MM.1S (cell line): ENCODE data around the gene PTPN13.

Source experiments
- DNase-seq: peaks from one replicate; pipeline ENCODE4 v3.0.0-alpha.2; 2015
- H2AFZ ChIP-seq: fragments of 300-600 bp; sonication (generic); 2 replicates; pipeline ENCODE4 v1.6.0; 2016; ENCODE audit warnings: antibody characterized with exemption, low read length
- H3F3A ChIP-seq: fragments of 300-600 bp; sonication (generic); 2 replicates; pipeline ENCODE4 v1.6.1; 2016; ENCODE audit warnings: mild to moderate bottlenecking, antibody characterized with exemption, low read length, moderate library complexity, mixed read lengths; ENCODE audit not compliant: insufficient read depth
- H3K27ac ChIP-seq: fragments of 300-600 bp; sonication (generic); 2 replicates; pipeline ENCODE4 v1.5.1; 2016; ENCODE audit warnings: mild to moderate bottlenecking, low read length
- H3K27me3 ChIP-seq: fragments of 300-600 bp; sonication (generic); replicated peaks from 2 replicates; pipeline ENCODE4 v1.6.0; 2016; ENCODE audit warnings: low read length; ENCODE audit not compliant: insufficient read depth
- H3K36me3 ChIP-seq: fragments of 300-600 bp; sonication (generic); replicated peaks from 2 replicates; pipeline ENCODE4 v1.6.1; 2016; ENCODE audit warnings: mild to moderate bottlenecking, low read length, mixed read lengths; ENCODE audit not compliant: insufficient read depth
- H3K4me1 ChIP-seq: fragments of 300-600 bp; sonication (generic); 2 replicates; pipeline ENCODE4 v1.6.1; 2016; ENCODE audit warnings: low read length, mixed read lengths
- H3K4me2 ChIP-seq: fragments of 300-600 bp; sonication (generic); 2 replicates; pipeline ENCODE4 v1.6.0; 2016; ENCODE audit warnings: low read depth, low read length
- H3K4me3 ChIP-seq: fragments of 300-600 bp; sonication (generic); 2 replicates; pipeline ENCODE4 v1.5.1; 2016; ENCODE audit warnings: low read length, mixed read lengths
- H3K79me2 ChIP-seq: fragments of 300-600 bp; sonication (generic); 2 replicates; pipeline ENCODE4 v1.6.1; 2016; ENCODE audit warnings: mixed run types, low read length, mixed read lengths
- H3K9ac ChIP-seq: fragments of 300-600 bp; sonication (generic); 2 replicates; pipeline ENCODE4 v1.6.1; 2016; ENCODE audit warnings: low read length, mixed read lengths
- H3K9me2 ChIP-seq: fragments of 300-600 bp; sonication (generic); replicated peaks from 2 replicates; pipeline ENCODE4 v1.6.1; 2016; ENCODE audit warnings: mild to moderate bottlenecking, low read length, mixed read lengths; ENCODE audit not compliant: insufficient read depth
- H3K9me3 ChIP-seq: fragments of 300-600 bp; sonication (generic); replicated peaks from 2 replicates; pipeline ENCODE4 v1.6.1; 2016; ENCODE audit warnings: mild to moderate bottlenecking, low read length, mixed read lengths; ENCODE audit not compliant: insufficient read depth
- H4K20me1 ChIP-seq: fragments of 300-600 bp; sonication (generic); 2 replicates; pipeline ENCODE4 v1.6.1; 2016; ENCODE audit warnings: mild to moderate bottlenecking, low read length, moderate library complexity, mixed read lengths; ENCODE audit not compliant: insufficient read depth
- EZH2 ChIP-seq: fragments of 300-600 bp; sonication (generic); optimal IDR thresholded peaks from 2 replicates; pipeline ENCODE3; 2017; ENCODE audit warnings: low read depth, mild to moderate bottlenecking, antibody characterized with exemption, low read length, mixed read lengths
- EZH2phosphoT487 ChIP-seq: fragments of 300-600 bp; sonication (generic); IDR thresholded peaks from 2 replicates; pipeline ENCODE4 v1.6.1; 2018; ENCODE audit warnings: antibody characterized with exemption, low read length
- TF ChIP-seq, protein P1 (sequence below): fragments of 300-600 bp; sonication (generic); IDR thresholded peaks from 2 replicates; pipeline ENCODE4 v1.5.1; 2016; ENCODE audit warnings: antibody characterized with exemption, low read length, mixed read lengths

The PTPN13 gene

DNA sequence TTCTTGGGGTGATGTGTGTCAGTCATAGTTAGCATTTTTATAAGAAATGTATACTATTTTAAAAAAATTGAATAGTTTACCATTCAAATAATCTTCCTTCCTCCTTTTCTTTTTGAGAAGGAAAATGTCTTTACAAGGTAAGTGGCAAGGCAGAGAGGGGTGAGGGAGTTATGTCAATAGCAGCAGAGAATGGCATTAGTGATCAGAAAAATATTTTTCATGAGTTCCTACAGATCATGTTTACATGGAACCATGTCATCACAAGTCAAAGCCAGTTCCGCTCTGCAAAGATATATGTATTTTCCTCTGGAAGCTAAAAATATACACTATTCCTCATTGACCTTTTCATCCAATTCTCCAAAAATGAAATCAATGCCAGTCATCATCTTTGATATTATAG lies 67.3 kb downstream of the PTPN13 start:
- no peak for DNase-seq
- no peak for TF ChIP-seq EZH2phosphoT487
- Histone ChIP-seq H3K4me3 (no peak overlapping the region), H3F3A (no peaks in the 10 kb centered on the region), H3K27me3 (no peaks in the 10 kb centered on the region), H3K4me2 (no peak overlapping the region), H4K20me1 (no peaks in the 10 kb centered on the region), H3K9ac (no peak overlapping the region), H3K9me3 (no peaks in the 10 kb centered on the region), H2AFZ (no peak overlapping the region), H3K36me3 (no peaks in the 10 kb centered on the region), H3K4me1 (no peaks in the 10 kb centered on the region), H3K9me2 (no peaks in the 10 kb centered on the region), H3K27ac (no peak overlapping the region), H3K79me2 (no peaks in the 10 kb centered on the region)

DNA sequence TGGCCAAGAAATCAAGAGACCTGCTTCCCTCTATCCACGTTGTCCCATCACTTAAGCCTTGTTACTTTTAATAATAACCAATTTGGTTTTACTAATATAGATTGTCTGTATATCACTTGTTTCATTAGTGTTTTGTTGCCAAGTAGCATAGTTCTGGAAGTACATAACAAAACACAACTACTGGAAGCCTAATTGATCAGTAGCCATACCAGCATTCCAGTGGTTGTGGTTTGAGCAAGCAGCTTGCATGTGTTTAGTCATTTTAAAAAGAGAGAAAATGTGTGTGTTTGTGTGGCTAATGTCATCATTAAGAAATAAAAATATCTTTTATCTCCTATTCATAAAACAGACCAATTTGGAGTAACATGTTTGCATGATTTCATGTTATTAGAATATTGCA lies 70.8 kb downstream of the PTPN13 start:
- no peak overlapping the region for H3K4me2 ChIP-seq
- TF ChIP-seq, protein P1, sequence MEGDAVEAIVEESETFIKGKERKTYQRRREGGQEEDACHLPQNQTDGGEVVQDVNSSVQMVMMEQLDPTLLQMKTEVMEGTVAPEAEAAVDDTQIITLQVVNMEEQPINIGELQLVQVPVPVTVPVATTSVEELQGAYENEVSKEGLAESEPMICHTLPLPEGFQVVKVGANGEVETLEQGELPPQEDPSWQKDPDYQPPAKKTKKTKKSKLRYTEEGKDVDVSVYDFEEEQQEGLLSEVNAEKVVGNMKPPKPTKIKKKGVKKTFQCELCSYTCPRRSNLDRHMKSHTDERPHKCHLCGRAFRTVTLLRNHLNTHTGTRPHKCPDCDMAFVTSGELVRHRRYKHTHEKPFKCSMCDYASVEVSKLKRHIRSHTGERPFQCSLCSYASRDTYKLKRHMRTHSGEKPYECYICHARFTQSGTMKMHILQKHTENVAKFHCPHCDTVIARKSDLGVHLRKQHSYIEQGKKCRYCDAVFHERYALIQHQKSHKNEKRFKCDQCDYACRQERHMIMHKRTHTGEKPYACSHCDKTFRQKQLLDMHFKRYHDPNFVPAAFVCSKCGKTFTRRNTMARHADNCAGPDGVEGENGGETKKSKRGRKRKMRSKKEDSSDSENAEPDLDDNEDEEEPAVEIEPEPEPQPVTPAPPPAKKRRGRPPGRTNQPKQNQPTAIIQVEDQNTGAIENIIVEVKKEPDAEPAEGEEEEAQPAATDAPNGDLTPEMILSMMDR = no peak
- TF ChIP-seq EZH2 = no peak
- no peak for TF ChIP-seq EZH2phosphoT487
- no peak for DNase-seq
- no peak overlapping the region for H3K27ac ChIP-seq
- no peaks in the 10 kb centered on the region for H3F3A ChIP-seq
- no peak overlapping the region for H3K4me3 ChIP-seq
- no peaks in the 10 kb centered on the region for H3K27me3 ChIP-seq
- no peaks in the 10 kb centered on the region for H3K36me3 ChIP-seq
- H3K4me1 ChIP-seq = no peaks in the 10 kb centered on the region
- no peaks in the 10 kb centered on the region for H3K9me3 ChIP-seq
- no peak overlapping the region for H2AFZ ChIP-seq
- no peaks in the 10 kb centered on the region for H4K20me1 ChIP-seq
- no peaks in the 10 kb centered on the region for H3K79me2 ChIP-seq
- H3K9me2 ChIP-seq = no peaks in the 10 kb centered on the region
- H3K9ac ChIP-seq = no peak overlapping the region

DNA sequence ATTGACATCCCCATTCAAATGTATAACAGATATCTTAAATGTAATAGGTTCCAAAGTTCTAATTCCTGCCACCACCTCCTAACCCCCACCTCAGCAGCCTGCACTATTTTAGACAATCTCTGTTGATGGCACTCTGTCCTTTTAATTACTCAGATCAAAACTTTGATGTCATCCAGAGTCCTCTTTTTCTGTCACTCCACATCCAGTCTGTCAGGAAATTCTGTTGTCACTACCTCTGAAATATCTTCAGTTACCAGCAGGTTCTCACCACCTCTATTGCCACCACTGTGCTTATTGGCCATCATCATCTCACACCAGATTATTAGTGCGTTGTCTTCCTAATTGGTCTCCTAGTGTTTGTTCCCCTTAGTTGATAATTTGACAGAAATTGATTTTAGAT lies 76.2 kb downstream of the PTPN13 start:
- Histone ChIP-seq H3K9me2 (no peaks in the 10 kb centered on the region), H3K4me2 (no peak overlapping the region), H3K27me3 (no peaks in the 10 kb centered on the region), H3F3A (no peaks in the 10 kb centered on the region), H4K20me1 (no peaks in the 10 kb centered on the region), H2AFZ (no peak overlapping the region), H3K36me3 (no peaks in the 10 kb centered on the region), H3K9me3 (no peaks in the 10 kb centered on the region), H3K79me2 (no peaks in the 10 kb centered on the region), H3K9ac (no peak overlapping the region), H3K4me1 (no peaks in the 10 kb centered on the region), H3K4me3 (no peak overlapping the region), H3K27ac (no peak overlapping the region)
- DNase-seq = no peak
- TF ChIP-seq, protein P1 = no peak
- TF ChIP-seq EZH2phosphoT487 (no peak), EZH2 (no peak)

DNA sequence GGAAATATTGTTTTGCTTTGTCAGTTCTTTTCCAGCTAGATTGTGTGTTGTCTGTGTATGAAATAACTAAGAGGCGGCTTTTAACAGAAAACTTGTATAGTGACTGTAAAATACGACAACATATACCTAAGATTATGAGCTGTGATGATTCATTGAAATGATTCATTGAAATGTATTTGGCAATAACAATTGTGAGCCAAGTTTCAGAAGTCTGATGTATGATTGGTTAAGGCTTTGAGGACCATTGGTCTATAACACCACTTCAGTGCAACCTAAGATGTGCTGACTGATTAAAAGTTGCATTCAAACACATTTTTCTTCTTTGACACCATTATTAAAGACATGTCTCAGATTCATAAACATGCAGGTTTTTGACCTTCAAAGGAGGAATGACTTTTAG lies 76.6 kb downstream of the PTPN13 start:
- Histone ChIP-seq H3K79me2 (no peaks in the 10 kb centered on the region), H3F3A (no peaks in the 10 kb centered on the region), H3K9me3 (no peaks in the 10 kb centered on the region), H3K27ac (no peak overlapping the region), H3K4me3 (no peak overlapping the region), H3K9me2 (no peaks in the 10 kb centered on the region), H4K20me1 (no peaks in the 10 kb centered on the region), H3K4me2 (no peak overlapping the region), H2AFZ (no peak overlapping the region), H3K36me3 (no peaks in the 10 kb centered on the region), H3K9ac (no peak overlapping the region), H3K27me3 (no peaks in the 10 kb centered on the region), H3K4me1 (no peaks in the 10 kb centered on the region)
- no peak for DNase-seq
- TF ChIP-seq EZH2 = no peak
- TF ChIP-seq EZH2phosphoT487 = no peak
- TF ChIP-seq, protein P1 = no peak
